ENCODE data around the gene DNAJA4.

DNA sequence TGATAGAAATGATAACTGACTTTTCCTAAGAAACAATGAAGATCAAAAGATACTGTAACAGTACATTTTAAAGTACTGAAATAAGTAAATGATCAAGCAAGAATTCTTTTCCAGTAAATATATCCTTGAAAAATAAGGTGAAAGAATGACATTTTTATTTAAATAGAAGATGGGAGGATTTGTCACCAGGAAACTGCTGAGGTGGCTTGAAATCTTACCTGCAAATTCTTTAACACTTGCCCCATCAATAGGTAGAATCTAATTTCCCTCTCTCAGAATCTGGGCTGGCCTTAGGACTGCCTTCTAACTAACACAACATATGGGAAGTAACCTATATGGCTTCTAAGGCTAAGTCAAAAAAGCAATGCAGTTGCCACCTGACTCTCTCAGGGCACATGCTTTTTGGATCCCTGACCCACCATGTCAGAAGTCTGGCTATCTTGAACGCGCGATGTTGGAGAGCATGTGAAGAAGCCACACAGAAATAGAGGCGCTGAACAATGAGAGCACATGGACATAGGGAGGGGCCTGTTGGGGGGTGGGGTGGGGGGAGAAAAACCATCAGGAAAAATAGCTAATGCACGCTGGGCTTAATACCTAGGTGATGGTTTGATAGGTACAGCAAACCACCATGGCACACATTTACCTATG is 41.5 kb upstream of the DNAJA4 start:
- TF ChIP-seq POLR2AphosphoS5 (IDR thresholded peaks at IDR 0.05; ENCODE audit: low read depth, low read length) (no peak), POLR2A (IDR thresholded peaks at IDR 0.05; ENCODE audit: low read depth, low read length) (no peak), TAF1 (IDR thresholded peaks at IDR 0.05; ENCODE audit: borderline replicate concordance, low read depth, low read length) (no peak)
